ENCODE data around the gene UBE2F.

- TF ChIP-seq, protein P1, sequence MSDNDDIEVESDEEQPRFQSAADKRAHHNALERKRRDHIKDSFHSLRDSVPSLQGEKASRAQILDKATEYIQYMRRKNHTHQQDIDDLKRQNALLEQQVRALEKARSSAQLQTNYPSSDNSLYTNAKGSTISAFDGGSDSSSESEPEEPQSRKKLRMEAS (IDR thresholded peaks at IDR 0.05), result no peak
- TF ChIP-seq RAD21 (IDR thresholded peaks at IDR 0.05; ENCODE audit: low read depth), result no peak
- no peak for TF ChIP-seq TAF1 (IDR thresholded peaks at IDR 0.05; ENCODE audit: low read depth)
- TF ChIP-seq NFIC (IDR thresholded peaks at IDR 0.05), result no peak
- no peak for TF ChIP-seq REST (IDR thresholded peaks at IDR 0.05; ENCODE audit: low read depth)
- TF ChIP-seq ZBTB7A (IDR thresholded peaks at IDR 0.05; ENCODE audit: low read depth), result no peak
- TF ChIP-seq EP300 (IDR thresholded peaks at IDR 0.05; ENCODE audit: borderline replicate concordance), result no peak
- TF ChIP-seq CREB1 (IDR thresholded peaks at IDR 0.05; ENCODE audit: low read depth), result no peak
- no peak for TF ChIP-seq EGR1 (IDR thresholded peaks at IDR 0.05)
- no peak for TF ChIP-seq YY1 (IDR thresholded peaks at IDR 0.05; ENCODE audit: low read depth)
- TF ChIP-seq CEBPB (IDR thresholded peaks at IDR 0.05), result no peak
- no peak for TF ChIP-seq TCF12 (IDR thresholded peaks at IDR 0.05; ENCODE audit: low read depth)
- TF ChIP-seq USF1 (IDR thresholded peaks at IDR 0.05), result no peak
- no peak for TF ChIP-seq FOXM1 (IDR thresholded peaks at IDR 0.05; ENCODE audit: borderline replicate concordance, low read depth)
These were observed 64.9 kb downstream of the UBE2F start for GRCh38 chr2:238031751-238032150.

All from Ishikawa (cell line).